Hematopoietic multipotent progenitor cell treated with erythropoietin and hydrocortisone succinate and interleukin-3 and kit ligand, for 15 days (in vitro differentiated cells): ENCODE results near the gene APOL4.
A peak's percentile ranks its signal among the peaks of the same experiment; 100 is the strongest.

Source experiments
- DNase-seq: peaks from one replicate; pipeline ENCODE4 v3.0.0-alpha.2; 2015; ENCODE audit warnings: low spot score

Gene APOL4

DNA sequence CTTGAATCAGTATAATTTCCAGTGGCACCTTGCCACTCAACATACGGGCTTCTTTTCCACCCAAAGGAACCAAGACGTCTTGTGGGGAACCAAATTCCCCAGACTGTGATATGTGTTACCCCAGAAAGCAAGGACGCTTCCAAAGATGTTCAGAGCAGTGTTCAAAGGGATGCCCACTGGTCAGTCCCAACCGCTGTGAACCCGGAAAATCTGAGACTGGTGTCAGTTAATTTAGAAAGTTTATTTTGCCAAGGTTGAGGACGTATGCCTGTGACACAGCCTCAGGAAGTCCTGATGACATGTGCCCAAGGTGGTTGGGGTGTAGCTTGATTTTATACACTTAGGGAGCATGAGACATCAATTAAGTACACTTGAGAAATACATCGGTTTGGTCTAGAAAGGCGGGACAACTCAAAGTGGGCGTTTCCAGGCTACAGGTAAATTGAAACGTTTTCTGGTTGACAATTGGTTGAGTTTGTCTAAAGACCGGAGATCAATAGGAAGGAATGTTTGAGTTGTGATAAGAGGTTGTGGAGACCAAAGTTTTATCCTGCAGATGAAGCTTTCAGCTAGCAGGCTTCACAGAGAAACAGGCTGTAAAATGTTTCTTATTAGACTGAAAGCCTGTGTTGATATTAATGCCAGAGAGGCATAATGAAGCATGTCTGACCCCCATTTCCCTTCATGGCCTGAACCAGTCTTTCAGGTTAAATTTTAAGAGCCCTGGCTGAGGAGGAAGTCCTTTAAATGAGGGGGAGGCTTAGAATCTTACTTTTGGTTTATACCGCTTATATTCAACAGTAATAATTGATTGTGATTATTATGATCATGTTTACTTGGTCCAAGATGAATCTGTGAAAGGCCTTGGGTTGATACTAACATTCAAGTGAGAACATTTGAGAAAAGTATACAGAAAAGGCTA is 47.8 kb downstream of the APOL4 start:
- peak; percentile 64 for DNase-seq

DNA sequence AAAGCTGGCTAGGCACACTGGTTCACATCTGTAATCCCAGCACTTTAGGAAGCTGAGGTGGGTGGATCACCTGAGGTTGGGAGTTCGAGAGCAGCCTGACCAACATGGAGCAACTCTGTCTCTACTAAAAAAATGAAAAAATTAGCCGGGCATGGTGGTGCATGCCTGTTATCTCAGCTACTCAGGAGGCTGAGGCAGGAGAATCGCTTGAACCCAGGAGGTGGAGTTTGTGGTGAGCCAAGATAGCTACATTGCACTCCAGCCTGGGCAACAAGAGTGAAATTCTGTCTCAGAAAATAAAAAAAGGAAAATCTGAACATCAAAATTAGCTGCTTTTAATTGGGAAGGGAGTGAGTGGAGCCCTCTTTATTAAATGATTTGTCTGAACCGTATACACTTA is 48.8 kb downstream of the APOL4 start:
- peak; percentile 78 for DNase-seq

- no peak for DNase-seq
Measured at GRCh38 chr22:36152088-36152487, 49.5 kb downstream of the APOL4 start.

GRCh38 chr22:36151006-36151595 is 50.5 kb downstream of the APOL4 start:
- peak; percentile 55 for DNase-seq

GRCh38 chr22:36149441-36149840 is 52.2 kb downstream of the APOL4 start:
- peak; percentile 40 for DNase-seq

- no peak for DNase-seq
Measured at GRCh38 chr22:36148411-36148810, 53.2 kb downstream of the APOL4 start.

DNA sequence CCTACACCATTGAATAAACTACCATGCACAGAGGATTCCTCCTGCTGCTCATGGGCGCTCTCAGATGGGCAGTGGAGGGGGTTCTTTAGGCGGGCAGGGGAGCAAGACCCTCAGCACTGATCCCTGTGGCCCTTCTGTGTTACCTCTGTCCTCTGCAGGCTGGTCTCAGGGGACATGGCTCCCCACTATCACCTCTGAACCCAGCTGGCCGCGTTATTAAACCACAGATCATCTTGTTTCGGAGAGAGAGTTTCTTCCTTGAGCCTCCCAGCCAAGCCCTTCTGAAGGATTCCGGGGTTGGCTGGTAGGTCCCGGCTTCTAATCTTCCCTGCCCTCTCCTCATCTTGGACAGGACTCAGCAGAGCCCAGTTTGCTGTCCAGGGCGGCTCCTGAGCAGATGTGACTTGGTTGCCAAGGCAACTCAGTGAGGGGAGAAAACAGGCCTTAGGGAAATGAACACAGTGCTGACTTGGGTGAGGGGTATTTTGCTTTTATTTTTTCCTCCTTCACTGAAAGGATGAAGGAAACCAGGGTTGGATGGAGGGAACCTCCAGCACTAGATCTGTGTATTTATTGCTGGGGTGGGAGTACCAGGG is 54.3 kb downstream of the APOL4 start:
- DNase-seq, result no peak

DNA sequence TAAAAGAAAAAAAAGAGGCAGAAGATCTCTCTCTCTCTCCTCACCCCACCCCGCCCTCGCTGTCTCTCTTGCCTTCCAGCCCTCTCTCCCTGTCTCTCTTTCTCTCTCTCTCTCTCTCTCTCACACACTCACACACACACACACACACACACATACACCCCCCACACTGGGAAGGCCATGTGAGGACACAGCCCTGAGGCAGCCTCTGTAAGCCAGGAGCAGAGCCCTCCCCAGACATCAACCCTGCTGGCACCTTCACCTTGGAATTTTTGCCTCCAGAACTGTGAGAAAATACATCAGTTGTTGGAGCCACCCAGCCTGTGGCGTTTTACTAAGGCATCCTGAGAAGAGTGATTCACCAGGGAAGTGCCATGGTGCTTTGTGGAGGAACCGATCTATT is 55.7 kb downstream of the APOL4 start:
- DNase-seq, result no peak

DNA sequence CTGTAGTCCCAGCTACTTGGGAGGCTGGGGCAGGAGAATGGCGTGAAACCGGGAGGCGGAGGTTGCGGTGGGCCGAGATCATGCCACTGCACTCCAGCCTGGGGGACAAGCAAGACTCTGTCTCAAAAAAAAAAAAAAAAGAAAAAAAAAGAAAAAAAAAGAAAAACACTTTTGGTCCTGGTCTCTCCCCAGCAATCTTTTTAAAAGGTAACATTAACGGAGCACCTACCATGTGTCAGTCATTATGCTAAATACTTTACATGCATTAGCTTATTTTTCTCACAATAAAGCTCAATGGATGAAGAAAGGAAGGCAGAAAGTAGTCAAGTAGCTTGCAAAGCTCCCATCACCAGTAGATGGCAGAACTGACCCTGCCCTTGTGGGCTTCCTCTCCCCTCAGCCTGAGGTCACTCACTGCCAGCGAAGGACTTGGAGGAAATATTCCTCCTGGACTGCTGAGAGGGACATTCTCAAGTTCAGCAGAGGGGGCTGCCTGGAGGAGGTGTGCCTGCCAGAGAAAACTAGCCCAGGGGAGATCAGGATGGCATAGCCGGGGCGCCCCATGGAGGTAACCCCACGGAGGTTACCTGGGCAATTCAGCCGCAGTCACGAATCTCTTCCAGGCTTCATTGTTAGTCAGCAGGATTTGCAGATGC is 56.6 kb downstream of the APOL4 start:
- DNase-seq, result peak; percentile 66

- no peak for DNase-seq
Measured at GRCh38 chr22:36143956-36144355, 57.7 kb downstream of the APOL4 start.

- DNase-seq, result no peak
Measured at GRCh38 chr22:36143066-36143815, 58.4 kb downstream of the APOL4 start.

DNA sequence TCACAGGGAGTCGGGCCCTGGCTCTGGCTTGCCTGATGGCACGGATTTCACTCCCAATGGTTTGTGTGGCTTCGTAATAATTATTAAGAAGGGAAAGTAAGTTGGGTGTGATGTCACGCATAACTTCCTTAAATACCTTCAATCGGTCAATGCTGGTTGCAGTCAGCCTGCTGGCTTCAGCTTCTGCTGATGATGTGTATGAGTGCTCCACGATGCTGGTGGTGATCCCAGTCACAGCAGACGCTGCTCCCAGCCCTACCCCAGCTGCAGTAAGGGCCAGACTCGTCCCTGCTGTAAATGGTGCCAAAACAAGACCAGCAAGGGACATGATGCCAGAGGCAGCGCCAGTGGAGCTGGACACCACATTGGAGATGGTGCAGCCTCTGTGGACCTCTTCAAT is 60.1 kb downstream of the APOL4 start:
- no peak for DNase-seq
